OCI-LY1 (cell line): ENCODE data around the gene SLC22A2.
"Not testable (repeated sequence)": the region's sequence is repeated elsewhere in the genome, so short reads cannot be mapped to it uniquely, and the experiment has no call there.

Source experiments
- EZH2 ChIP-seq: fragments of 200-600 bp; sonication (generic), shearing (Covaris generic); IDR thresholded peaks from 2 replicates; pipeline ENCODE4 v1.8.0; 2017; ENCODE audit warnings: borderline replicate concordance, mixed run types, mild to moderate bottlenecking, antibody characterized with exemption, low read length, moderate library complexity, mixed read lengths
- TF ChIP-seq, protein P1 (sequence below): fragments of 200-600 bp; sonication (generic), shearing (Covaris generic); IDR thresholded peaks from 2 replicates; pipeline ENCODE4 v1.5.1; 2017; ENCODE audit warnings: mild to moderate bottlenecking, antibody characterized with exemption, low read length, moderate library complexity, mixed read lengths

DNA sequence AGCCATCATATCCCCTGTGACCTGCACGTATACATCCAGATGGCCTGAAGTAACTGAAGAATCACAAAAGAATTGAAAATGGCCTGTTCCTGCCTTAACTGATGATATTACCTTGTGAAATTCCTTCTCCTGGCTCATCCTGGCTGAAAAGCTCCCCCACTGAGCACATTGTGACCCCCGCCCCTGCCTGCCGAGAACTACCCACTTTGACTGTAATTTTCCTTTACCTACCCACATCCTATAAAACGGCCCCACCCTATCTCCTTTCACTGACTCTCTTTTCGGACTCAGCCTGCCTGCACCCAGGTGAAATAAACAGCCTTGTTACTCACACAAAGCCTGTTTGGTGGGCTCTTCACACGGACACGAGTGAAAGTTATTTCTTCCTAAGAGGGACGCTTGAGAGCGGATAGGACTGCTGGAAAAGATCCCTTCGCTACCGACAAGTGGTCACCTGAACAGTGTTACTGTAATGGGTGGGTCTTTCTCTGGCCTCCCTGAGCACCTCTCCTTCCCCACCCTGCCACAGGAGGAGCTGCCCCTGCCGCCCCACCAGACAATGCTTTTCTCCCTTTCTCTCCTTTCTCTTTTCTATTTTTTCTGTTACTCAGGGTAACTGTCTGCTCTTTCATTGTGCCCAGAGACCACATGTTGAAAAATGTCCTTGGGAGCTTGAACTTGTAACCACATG, 24.5 kb downstream of the SLC22A2 start:
- TF ChIP-seq, protein P1, sequence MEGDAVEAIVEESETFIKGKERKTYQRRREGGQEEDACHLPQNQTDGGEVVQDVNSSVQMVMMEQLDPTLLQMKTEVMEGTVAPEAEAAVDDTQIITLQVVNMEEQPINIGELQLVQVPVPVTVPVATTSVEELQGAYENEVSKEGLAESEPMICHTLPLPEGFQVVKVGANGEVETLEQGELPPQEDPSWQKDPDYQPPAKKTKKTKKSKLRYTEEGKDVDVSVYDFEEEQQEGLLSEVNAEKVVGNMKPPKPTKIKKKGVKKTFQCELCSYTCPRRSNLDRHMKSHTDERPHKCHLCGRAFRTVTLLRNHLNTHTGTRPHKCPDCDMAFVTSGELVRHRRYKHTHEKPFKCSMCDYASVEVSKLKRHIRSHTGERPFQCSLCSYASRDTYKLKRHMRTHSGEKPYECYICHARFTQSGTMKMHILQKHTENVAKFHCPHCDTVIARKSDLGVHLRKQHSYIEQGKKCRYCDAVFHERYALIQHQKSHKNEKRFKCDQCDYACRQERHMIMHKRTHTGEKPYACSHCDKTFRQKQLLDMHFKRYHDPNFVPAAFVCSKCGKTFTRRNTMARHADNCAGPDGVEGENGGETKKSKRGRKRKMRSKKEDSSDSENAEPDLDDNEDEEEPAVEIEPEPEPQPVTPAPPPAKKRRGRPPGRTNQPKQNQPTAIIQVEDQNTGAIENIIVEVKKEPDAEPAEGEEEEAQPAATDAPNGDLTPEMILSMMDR = not testable (repeated sequence)
- TF ChIP-seq EZH2 = not testable (repeated sequence)
